Measurements from ENCODE around the gene CTBP2. TPM values are rescaled to one million over a fixed set of nuclear protein-coding genes. Genes with fewer than 3 reads are reported as not detected.

The CTBP2 gene
- total RNA-seq, 1 donor from 2014 or later = 55.2 TPM

GRCh38 chr10:125043841-125044658 lies 116.3 kb downstream of the CTBP2 start:
- Mint-ChIP-seq H3K4me1 (peaks cover 48% of the 10 kb centered on the region), H3K36me3 (peaks cover 6% of the 10 kb centered on the region), H3K9me3 (no peaks in the 10 kb centered on the region), H3K27me3 (ENCODE audit: insufficient read depth, low read depth) (peaks cover 6% of the 10 kb centered on the region), H3K27ac (peak overlapping the region; percentile 36), H3K4me3 (no peak overlapping the region)
- peaks cover 11% of the 10 kb centered on the region for H3K4me1 ChIP-seq
- no peaks in the 10 kb centered on the region for H3K27me3 ChIP-seq
- H3K9ac ChIP-seq = no peak overlapping the region
- no peak overlapping the region for H2AFZ ChIP-seq (replicated peaks)
- H3K4me3 ChIP-seq = no peak overlapping the region
- peaks cover 7% of the 10 kb centered on the region for H3F3A ChIP-seq (ENCODE audit: low read depth)
- DNase-seq (ENCODE audit: low spot score) = no peak
- TF ChIP-seq EZH2phosphoT487 (IDR thresholded peaks at IDR 0.05) (no peak), CTCF (IDR thresholded peaks at IDR 0.05) (no peak), EZH2 (IDR thresholded peaks at IDR 0.05) (no peak)
- H3K36me3 ChIP-seq = no peaks in the 10 kb centered on the region
- no peak overlapping the region for H3K27ac ChIP-seq
- no peaks in the 10 kb centered on the region for H3K9me3 ChIP-seq (ENCODE audit: low read depth)
- H4K20me1 ChIP-seq (ENCODE audit: low read depth) = peaks cover 99% of the 10 kb centered on the region
- peaks cover 98% of the 10 kb centered on the region for H3K79me2 ChIP-seq (ENCODE audit: low read depth)
- H3K4me2 ChIP-seq = no peak overlapping the region

GRCh38 chr10:125041856-125042506 lies 118.4 kb downstream of the CTBP2 start:
- Histone ChIP-seq H3K9ac (no peak overlapping the region), H3K27ac (no peak overlapping the region), H3K27me3 (no peaks in the 10 kb centered on the region), H4K20me1 (ENCODE audit: low read depth) (peaks cover 99% of the 10 kb centered on the region), H3K4me2 (no peak overlapping the region), H3K4me1 (peaks cover 5% of the 10 kb centered on the region), H2AFZ (replicated peaks) (no peak overlapping the region), H3F3A (ENCODE audit: low read depth) (no peaks in the 10 kb centered on the region), H3K36me3 (no peaks in the 10 kb centered on the region), H3K9me3 (ENCODE audit: low read depth) (no peaks in the 10 kb centered on the region), H3K4me3 (no peak overlapping the region), H3K79me2 (ENCODE audit: low read depth) (peaks cover 100% of the 10 kb centered on the region)
- peaks cover 6% of the 10 kb centered on the region for H3K36me3 Mint-ChIP-seq
- peaks cover 43% of the 10 kb centered on the region for H3K4me1 Mint-ChIP-seq
- no peak overlapping the region for H3K4me3 Mint-ChIP-seq
- H3K27me3 Mint-ChIP-seq (ENCODE audit: insufficient read depth, low read depth) = peaks cover 4% of the 10 kb centered on the region
- H3K9me3 Mint-ChIP-seq = no peaks in the 10 kb centered on the region
- TF ChIP-seq EZH2 (IDR thresholded peaks at IDR 0.05) = no peak
- no peak for TF ChIP-seq EZH2phosphoT487 (IDR thresholded peaks at IDR 0.05)
- no peak for TF ChIP-seq CTCF (IDR thresholded peaks at IDR 0.05)
- no peak overlapping the region for H3K27ac Mint-ChIP-seq
- DNase-seq (ENCODE audit: low spot score) = no peak

DNA sequence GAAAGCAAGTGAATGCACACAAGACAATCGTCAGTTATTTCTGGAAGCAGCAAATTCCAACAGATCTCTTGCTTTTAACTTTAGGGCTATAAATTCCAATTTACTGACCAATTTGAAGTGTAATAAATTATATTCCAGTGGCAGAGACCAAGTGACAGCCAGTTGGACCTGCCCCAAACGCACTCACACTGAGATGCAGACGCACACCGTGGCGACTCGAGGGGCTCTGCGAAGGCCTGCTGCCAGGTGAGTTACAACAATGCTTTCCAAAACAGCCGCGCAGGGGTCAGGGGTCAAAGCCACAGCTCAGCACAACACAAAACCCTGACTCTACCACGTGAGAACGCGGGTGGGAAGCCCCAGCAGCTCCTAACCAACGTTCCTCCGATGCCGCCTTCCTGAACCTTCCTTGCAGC lies 121.0 kb downstream of the CTBP2 start:
- Mint-ChIP-seq H3K27ac (no peak overlapping the region), H3K4me1 (peaks cover 46% of the 10 kb centered on the region), H3K27me3 (ENCODE audit: insufficient read depth, low read depth) (peaks cover 4% of the 10 kb centered on the region), H3K36me3 (peaks cover 14% of the 10 kb centered on the region), H3K4me3 (no peak overlapping the region), H3K9me3 (no peaks in the 10 kb centered on the region)
- Histone ChIP-seq H3K27me3 (no peaks in the 10 kb centered on the region), H3K9ac (no peak overlapping the region), H3F3A (ENCODE audit: low read depth) (no peaks in the 10 kb centered on the region), H3K27ac (no peak overlapping the region), H3K4me3 (no peak overlapping the region), H3K4me2 (no peak overlapping the region), H3K36me3 (no peaks in the 10 kb centered on the region), H3K4me1 (peaks cover 5% of the 10 kb centered on the region), H2AFZ (replicated peaks) (no peak overlapping the region), H3K79me2 (ENCODE audit: low read depth) (peaks cover 100% of the 10 kb centered on the region), H4K20me1 (ENCODE audit: low read depth) (peaks cover 99% of the 10 kb centered on the region), H3K9me3 (ENCODE audit: low read depth) (no peaks in the 10 kb centered on the region)
- TF ChIP-seq CTCF (IDR thresholded peaks at IDR 0.05) (no peak), EZH2 (IDR thresholded peaks at IDR 0.05) (no peak), EZH2phosphoT487 (IDR thresholded peaks at IDR 0.05) (no peak)
- no peak for DNase-seq (ENCODE audit: low spot score)

Measured in neural progenitor cell (in vitro differentiated cells).